ENCODE measurements around the gene LEP. TPM values are rescaled to one million over a fixed set of nuclear protein-coding genes. Genes with fewer than 3 reads are reported as not detected.

The LEP gene
- total RNA-seq, 1 donor from 2014 or later: not detected

DNA sequence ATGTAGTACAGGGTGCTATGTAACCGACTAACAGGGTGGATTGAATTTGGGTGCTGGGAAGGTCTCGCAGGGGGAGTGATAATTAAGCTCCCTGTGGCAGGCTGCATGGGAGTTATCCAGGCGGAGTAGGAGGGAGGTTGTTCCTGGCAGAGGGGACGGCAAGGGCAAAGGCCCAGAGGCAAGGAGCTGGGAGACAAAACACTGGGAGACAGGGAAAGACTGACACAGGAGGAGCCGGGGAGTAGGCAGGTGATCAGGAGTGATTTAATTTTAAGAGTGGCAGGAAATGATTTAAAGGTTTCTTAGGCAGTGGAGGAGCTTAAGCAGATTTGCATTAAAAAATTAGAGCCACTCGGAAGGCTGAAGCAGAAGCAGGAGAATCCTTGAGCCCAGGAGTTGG, 40.7 kb upstream of the LEP start:
- H3K9me3 Mint-ChIP-seq: no peaks in the 10 kb centered on the region
- no peaks in the 10 kb centered on the region for H3K36me3 Mint-ChIP-seq (ENCODE audit: low read depth)
- H3K27ac Mint-ChIP-seq (ENCODE audit: unreplicated experiment): no peak overlapping the region
- no peak for DNase-seq (ENCODE audit: low read depth, low spot score)
- TF ChIP-seq, protein P1, sequence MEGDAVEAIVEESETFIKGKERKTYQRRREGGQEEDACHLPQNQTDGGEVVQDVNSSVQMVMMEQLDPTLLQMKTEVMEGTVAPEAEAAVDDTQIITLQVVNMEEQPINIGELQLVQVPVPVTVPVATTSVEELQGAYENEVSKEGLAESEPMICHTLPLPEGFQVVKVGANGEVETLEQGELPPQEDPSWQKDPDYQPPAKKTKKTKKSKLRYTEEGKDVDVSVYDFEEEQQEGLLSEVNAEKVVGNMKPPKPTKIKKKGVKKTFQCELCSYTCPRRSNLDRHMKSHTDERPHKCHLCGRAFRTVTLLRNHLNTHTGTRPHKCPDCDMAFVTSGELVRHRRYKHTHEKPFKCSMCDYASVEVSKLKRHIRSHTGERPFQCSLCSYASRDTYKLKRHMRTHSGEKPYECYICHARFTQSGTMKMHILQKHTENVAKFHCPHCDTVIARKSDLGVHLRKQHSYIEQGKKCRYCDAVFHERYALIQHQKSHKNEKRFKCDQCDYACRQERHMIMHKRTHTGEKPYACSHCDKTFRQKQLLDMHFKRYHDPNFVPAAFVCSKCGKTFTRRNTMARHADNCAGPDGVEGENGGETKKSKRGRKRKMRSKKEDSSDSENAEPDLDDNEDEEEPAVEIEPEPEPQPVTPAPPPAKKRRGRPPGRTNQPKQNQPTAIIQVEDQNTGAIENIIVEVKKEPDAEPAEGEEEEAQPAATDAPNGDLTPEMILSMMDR (conservative IDR thresholded peaks at IDR 0.05): no peak
- no peak overlapping the region for H3K4me3 Mint-ChIP-seq
- peaks cover 58% of the 10 kb centered on the region for H3K27me3 Mint-ChIP-seq (ENCODE audit: low read depth)
- peaks cover 17% of the 10 kb centered on the region for H3K4me1 Mint-ChIP-seq

DNA sequence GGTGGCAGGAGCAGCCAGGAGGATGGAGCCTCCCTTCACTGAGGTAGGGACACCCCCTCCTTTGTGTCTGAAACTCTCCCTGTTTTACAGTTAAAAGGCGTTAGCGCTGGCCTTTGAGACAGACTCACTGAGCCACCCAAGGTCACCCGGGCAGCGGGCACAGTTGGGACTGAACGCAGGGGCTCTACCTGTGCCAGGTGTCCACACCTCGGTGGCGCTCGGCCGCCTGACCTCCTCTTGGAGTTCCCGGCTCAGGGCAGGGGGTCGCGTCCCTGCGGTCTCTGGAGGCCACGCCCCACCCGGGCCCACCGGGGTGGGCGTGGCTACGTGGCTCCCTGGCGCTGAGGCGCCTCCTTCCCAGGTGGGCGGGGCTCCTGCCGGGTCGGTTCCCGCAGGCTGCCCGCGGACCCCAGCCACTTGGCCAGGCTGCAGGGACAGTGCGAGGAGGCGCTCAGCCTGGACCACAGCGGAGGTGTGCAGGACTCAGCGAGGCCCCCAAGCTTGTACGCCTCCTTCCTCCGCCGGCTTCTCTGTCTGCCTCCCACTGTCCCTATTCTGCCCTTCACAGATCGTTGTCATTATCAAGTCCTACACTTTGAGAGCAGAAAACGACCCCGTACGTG, 39.9 kb upstream of the LEP start:
- Mint-ChIP-seq H3K27me3 (ENCODE audit: low read depth) (peaks cover 63% of the 10 kb centered on the region), H3K36me3 (ENCODE audit: low read depth) (no peaks in the 10 kb centered on the region), H3K4me3 (peak overlapping the region; percentile 14), H3K4me1 (peaks cover 17% of the 10 kb centered on the region), H3K9me3 (no peaks in the 10 kb centered on the region), H3K27ac (ENCODE audit: unreplicated experiment) (no peak overlapping the region)
- peak; percentile 47 for DNase-seq (ENCODE audit: low read depth, low spot score)
- TF ChIP-seq, protein P1 (conservative IDR thresholded peaks at IDR 0.05): no peak

DNA sequence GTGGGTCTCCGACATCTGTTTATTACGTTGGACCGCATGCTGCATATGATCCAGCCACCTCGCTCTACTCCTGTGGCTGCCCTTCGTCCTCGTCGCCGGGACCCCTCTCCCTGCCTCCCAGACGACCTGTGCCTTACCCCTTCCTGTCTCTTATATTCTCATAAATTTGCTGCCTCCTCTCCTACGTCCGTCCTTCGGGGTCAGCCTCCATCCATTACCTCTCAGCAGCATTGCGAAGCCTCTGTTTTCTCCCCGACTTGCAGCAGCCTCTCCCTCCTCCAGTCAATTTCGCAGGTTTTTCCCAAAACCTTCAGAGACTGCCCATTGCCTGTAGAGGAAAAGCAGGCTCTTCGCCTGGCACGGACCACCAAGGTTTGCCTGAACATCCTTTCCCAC, 39.4 kb upstream of the LEP start:
- H3K4me1 Mint-ChIP-seq: peaks cover 17% of the 10 kb centered on the region
- no peaks in the 10 kb centered on the region for H3K36me3 Mint-ChIP-seq (ENCODE audit: low read depth)
- peak overlapping the region; percentile 14 for H3K4me3 Mint-ChIP-seq
- H3K27me3 Mint-ChIP-seq (ENCODE audit: low read depth): peaks cover 61% of the 10 kb centered on the region
- no peaks in the 10 kb centered on the region for H3K9me3 Mint-ChIP-seq
- TF ChIP-seq, protein P1 (conservative IDR thresholded peaks at IDR 0.05): no peak
- no peak overlapping the region for H3K27ac Mint-ChIP-seq (ENCODE audit: unreplicated experiment)
- DNase-seq (ENCODE audit: low read depth, low spot score): no peak

DNA sequence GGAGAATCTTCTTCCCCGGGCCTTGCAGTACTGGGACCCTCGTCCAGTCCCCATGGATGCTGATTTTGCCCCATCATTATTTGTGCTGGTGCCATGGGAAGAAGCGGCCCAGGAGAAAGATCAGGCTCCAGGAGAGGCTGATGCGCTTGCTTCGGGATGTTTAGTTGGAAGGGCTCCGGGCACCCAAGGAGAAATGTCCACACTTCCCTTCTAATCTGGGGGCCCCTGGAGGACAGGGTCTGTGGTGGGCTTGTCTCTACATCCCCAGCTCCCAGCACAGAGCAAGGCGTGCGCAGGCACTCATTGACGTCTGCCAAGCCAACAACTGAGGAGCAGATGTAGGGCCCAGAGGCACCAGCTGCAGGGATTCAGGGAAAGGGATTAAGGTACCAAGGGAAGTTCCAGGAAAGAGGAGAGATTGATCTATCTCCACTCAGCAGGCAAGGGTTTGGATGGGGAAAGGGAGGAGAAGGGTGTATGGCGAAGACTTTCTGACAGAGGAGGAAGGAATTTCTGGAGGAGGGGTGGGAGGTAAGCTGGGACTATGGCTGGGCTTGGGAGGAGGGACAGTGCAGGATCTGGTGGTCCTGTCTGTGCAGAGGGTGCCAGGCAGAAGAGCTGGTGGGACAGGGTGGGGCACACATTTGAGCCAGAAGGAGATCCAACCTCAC, 38.7 kb upstream of the LEP start:
- H3K27ac Mint-ChIP-seq (ENCODE audit: unreplicated experiment): no peak overlapping the region
- DNase-seq (ENCODE audit: low read depth, low spot score): no peak
- no peaks in the 10 kb centered on the region for H3K36me3 Mint-ChIP-seq (ENCODE audit: low read depth)
- no peak overlapping the region for H3K4me3 Mint-ChIP-seq
- H3K27me3 Mint-ChIP-seq (ENCODE audit: low read depth): peaks cover 62% of the 10 kb centered on the region
- H3K4me1 Mint-ChIP-seq: peaks cover 17% of the 10 kb centered on the region
- no peaks in the 10 kb centered on the region for H3K9me3 Mint-ChIP-seq
- TF ChIP-seq, protein P1 (conservative IDR thresholded peaks at IDR 0.05): no peak

DNA sequence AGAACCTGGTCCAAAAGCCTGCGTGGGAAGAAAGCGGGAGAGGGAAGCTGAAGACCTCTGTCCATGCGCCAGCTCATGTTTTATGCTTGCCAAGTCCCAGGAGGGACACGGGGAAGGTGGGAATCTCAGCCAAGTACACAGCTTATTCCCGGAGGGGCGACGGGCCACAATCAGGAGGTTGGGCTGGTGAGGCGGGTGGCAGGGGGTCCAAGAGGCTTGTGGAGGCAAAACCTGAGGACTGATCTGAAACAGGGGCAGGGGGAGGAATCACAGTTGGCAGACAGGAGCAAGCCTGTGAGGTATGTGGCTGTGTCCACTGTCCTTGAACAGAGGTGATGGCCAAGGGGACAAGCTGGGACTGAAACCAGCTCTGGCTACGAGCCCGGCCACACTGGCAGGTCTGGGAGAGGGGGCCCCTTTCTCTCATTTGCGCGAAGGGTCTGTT, 38.0 kb upstream of the LEP start:
- DNase-seq (ENCODE audit: low read depth, low spot score): no peak
- Mint-ChIP-seq H3K4me3 (no peak overlapping the region), H3K27ac (ENCODE audit: unreplicated experiment) (no peak overlapping the region), H3K9me3 (no peaks in the 10 kb centered on the region), H3K27me3 (ENCODE audit: low read depth) (peaks cover 62% of the 10 kb centered on the region), H3K4me1 (peaks cover 17% of the 10 kb centered on the region), H3K36me3 (ENCODE audit: low read depth) (no peaks in the 10 kb centered on the region)
- TF ChIP-seq, protein P1 (conservative IDR thresholded peaks at IDR 0.05): no peak
